KOPT-K1 (cell line): Measurements from ENCODE around the gene ITIH2.
"Not testable (repeated sequence)": the region's sequence is repeated elsewhere in the genome, so short reads cannot be mapped to it uniquely, and the experiment has no call there.

Source experiments
- H3K27ac ChIP-seq: fragments of 200-600 bp; sonication (generic); 2 replicates; pipeline ENCODE4 v1.5.1; 2016; ENCODE audit warnings: antibody characterized with exemption, mild to moderate bottlenecking, low read depth, low read length; ENCODE audit not compliant: poor library complexity, severe bottlenecking
- H3K36me3 ChIP-seq: fragments of 200-600 bp; sonication (generic); 2 replicates; pipeline ENCODE4 v1.5.1; 2017; ENCODE audit warnings: antibody characterized with exemption, mild to moderate bottlenecking, low read length, moderate library complexity; ENCODE audit not compliant: insufficient read depth
- H3K9me3 ChIP-seq: fragments of 200-600 bp; sonication (generic); 2 replicates; pipeline ENCODE4 v1.5.1; 2017; ENCODE audit warnings: antibody characterized with exemption, low read length, mild to moderate bottlenecking; ENCODE audit not compliant: insufficient read depth, poor library complexity, severe bottlenecking

Gene ITIH2

DNA sequence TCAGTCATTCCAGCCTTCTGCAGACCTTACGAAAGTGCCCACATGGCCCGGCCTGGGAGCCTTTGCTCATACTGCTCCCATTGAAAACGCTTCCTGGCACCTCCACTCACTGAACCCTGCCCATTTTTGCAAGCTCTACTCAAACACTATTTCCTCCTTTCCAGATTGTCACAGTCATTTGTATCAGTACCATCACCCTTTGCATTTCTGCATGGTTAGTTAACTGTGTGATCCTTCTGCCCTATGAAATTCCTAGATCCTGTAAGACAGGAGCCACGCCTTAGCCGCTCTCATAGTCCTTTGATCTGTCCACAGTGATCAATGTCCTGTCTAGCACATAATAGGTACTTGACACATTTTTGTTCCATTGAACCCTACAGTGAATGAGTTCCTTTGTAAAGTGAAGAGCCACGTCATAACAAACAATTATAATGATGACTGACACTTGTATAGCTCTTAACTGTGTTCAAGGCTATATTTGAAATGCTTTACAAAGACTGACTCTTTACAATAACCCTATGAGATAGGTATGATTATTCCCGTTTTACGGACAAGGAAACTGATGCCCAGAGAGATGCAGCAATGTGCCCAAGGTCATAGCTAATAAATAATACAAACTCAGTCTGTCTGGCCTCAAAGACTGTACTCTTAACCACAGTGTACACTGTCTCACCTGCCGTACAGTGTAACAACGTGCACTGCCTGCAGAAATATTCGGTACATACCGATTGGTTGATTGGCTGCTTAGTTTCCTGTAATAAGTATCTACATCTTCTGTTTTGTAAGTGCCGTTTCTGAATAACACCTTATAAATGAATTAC, 16.6 kb upstream of the ITIH2 start:
- Histone ChIP-seq H3K27ac (no peak overlapping the region), H3K9me3 (peaks cover 7% of the 10 kb centered on the region), H3K36me3 (no peaks in the 10 kb centered on the region)

DNA sequence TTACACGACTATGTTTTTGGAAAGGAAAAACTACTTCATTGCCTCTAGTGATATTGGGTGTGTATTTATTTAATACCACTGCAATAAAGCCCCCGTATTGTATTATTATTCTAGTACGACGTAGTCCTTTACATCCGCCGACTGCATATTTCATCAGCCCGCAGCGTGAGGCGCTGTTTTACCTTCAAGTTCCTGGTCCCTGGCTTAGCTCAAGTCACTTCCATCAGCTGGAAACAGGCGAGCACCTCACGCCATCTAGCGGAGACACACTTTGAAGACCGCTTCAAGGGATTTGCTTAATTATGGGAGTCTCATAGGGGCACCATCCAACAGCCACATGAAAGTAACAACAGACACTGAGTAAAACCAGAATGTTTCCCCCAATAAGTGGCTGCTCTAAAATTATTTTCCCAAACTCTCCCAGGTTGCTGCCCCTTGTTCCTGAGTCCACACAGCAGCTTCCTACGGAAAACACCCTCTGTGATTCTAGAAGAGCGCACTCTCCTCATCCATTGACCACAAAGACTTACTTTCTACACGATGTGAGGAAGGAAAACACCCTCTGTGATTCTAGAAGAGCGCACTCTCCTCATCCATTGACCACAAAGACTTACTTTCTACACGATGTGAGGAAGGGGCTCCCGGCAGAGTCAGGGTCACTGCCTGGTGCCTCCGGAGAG, 15.7 kb upstream of the ITIH2 start:
- peaks cover 15% of the 10 kb centered on the region for H3K9me3 ChIP-seq
- no peak overlapping the region for H3K27ac ChIP-seq
- no peaks in the 10 kb centered on the region for H3K36me3 ChIP-seq

DNA sequence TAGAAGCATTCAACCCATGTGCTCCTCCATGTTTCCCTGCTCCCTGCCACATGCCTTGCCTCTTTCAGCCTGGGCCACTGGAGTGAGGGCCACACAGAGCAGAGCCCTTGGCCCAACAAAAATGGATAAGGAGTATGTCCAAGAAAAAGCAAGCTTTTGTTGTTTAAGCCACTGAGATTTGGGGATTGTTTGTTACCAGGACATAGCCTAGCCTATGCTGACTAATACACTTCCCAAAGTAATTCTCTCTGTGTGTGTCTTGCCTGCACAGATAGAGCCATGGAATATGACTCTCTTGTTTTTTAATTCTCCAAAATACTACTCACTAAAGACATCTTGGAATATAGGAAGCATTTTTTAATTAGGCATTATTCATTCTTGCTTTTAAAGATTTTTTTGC, 13.5 kb upstream of the ITIH2 start:
- H3K36me3 ChIP-seq = no peaks in the 10 kb centered on the region
- peaks cover 28% of the 10 kb centered on the region for H3K9me3 ChIP-seq
- H3K27ac ChIP-seq = no peak overlapping the region

DNA sequence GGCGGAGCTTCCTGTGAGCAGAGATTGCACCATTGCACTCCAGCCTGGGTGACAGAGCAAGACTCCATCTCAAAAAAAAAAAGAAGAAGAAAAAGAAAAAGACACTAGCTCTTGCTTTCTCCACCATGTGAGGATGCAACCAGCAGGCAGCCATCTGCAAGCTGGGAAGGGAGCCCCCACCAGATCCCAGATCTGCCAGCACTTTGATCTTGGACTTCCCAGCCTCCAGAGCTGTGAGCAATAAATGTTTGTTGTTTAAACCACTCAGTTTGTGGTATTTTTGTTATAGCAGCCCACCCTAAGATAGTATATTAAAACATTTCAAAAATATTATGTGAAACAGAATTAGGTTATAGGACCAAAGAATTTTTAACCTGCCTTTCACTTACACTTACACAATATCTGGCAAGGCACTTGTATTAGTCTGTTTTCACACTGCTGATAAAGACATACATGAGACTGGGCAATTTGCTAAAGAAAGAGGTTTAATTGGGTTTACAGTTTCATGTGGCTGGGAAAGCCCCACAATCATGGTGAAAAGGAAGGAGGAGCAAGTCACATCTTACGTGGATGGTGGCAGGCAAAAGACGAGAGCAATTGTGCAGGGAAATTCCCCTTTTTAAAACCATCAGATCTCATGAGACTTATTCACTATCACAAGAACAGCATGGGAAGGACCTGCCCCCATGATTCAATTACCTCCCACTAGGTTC, 12.1 kb upstream of the ITIH2 start:
- not testable (repeated sequence) for H3K36me3 ChIP-seq, H3K27ac ChIP-seq
- peaks cover 28% of the 10 kb centered on the region for H3K9me3 ChIP-seq

DNA sequence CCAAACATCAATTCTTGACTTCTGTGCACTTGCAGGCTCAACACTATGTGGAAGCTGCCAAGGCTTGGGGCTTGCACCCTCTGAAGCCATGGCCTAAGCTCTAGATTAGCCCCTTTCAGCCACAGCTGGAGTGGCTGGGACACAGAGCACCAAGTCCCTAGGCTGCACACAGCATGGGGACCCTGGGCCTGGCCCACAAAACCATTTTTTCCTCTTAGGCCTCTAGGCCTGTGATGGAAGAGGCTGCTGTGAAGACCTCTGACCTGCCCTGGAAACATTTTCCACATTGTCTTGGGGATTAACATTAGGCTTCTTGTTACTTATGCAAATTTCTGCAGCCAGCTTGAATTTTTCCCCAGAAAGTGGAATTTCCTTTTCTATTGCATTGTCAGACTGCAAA, 10.7 kb upstream of the ITIH2 start:
- not testable (repeated sequence) for H3K27ac ChIP-seq, H3K36me3 ChIP-seq
- H3K9me3 ChIP-seq = peaks cover 28% of the 10 kb centered on the region

DNA sequence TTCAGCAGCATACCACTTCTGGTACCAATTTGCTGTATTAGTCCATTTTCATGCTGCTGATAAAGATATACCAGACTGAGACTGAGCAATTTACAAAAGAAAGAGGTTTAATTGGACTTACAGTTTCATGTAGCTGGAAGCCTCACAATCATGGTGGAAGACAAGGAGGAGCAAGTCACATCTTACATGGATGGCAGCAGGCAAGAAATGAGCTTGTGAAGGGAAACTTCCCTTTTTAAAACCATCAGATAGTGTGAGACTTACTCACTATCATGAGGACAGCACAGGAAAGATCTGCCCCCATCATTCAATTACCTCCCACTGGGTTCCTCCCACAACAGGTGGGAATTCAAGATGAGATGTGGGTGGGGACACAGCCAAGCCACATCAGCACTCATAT, 9.9 kb upstream of the ITIH2 start:
- not testable (repeated sequence) for H3K36me3 ChIP-seq
- H3K9me3 ChIP-seq = peaks cover 28% of the 10 kb centered on the region

DNA sequence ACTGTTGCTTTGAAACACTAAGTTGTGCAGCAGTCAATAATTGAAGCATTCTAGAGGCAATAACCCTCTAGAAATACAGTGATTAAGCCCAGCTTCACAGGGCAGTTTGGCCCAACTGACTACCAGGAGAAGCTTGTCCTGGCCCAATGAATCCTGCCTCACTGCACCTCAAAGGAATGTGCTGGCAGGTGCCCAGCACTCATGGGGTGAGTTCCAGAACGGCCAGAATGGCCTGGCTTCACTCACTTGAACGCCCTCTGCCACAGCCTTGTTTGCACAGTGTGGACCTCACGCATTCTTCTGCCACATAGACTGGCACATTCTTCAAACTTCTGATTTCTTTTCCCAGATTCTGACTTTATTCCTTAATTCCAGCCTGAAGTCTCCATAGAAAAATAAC, 6.6 kb upstream of the ITIH2 start:
- Histone ChIP-seq H3K36me3 (no peaks in the 10 kb centered on the region), H3K27ac (no peak overlapping the region)

More for the DNA sequence above, 9.9 kb upstream of the ITIH2 start:
- H3K27ac ChIP-seq = not testable (repeated sequence)

DNA sequence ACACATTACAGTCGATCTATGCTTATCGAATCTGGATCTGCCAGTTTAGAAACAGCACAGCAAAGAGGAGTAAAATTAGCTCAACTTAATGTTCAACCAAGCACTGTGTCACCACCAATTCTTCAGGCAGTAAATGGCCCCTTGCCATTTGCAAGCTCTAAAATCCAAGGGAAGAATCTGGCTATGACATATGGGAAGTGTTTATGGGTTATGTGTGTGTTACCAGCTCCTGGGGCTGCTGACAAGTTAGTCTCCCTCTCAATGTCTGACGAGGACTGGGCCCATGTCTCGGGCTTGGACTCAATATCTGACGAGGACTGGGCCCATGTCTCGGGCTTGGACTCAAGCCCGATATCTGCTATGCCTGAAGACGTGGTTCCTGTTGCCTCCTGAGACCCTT, 5.7 kb upstream of the ITIH2 start:
- Histone ChIP-seq H3K9me3 (peaks cover 13% of the 10 kb centered on the region), H3K27ac (no peak overlapping the region), H3K36me3 (no peaks in the 10 kb centered on the region)

More for the DNA sequence above, 6.6 kb upstream of the ITIH2 start:
- peaks cover 22% of the 10 kb centered on the region for H3K9me3 ChIP-seq

DNA sequence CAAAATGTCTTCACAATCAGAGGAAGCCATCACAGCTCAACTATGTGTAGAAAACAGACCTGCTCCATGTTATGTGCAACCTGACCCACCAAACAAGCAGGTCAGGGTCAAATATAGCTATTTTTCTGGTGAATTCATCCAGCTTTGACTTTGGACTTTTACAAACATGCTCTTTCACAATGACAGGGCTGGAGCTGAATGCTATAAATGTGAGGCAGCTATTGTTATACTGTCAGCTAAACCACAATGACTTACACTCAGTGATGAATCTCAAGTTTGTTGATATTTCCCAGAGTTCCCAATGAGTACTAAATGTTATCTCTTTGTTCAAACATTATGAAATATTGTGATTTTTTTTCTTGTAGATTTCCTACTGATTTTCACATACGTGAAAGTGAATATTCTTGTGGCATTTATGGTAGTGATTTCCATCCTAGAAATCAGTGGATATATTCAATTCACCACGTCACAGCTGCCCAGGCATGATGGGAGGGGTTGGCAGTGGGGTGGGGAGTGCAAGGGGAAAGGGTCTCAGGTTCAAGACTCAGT, 2.5 kb upstream of the ITIH2 start:
- no peaks in the 10 kb centered on the region for H3K9me3 ChIP-seq
- H3K27ac ChIP-seq = no peak overlapping the region
- no peaks in the 10 kb centered on the region for H3K36me3 ChIP-seq

DNA sequence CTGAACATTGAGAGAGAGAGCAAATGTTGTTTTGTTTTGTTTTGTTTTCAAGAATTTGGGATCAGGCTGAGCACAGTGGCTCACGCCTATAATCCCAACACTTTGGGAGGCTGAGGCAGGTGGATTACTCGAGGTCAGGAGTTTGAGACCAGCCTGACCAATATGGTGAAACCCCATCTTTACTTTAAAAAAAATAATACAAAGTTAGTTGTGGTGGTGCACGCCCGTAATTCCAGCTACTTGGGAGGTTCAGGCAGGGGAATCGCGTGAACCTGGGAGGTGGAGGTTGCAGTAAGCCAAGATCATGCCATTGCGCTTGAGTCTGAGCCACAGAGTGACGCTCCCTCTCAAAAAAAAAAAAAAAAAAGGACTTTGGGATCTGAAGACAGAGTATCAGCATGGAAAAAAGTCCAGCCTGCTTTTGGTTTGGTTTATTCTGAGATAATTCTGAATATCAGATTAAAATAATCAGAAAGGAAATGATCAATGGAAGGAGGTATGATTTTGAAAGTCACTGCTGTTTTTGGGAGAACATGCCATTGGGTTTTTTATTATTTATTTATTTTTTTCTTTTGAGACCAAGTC, 1.9 kb upstream of the ITIH2 start:
- H3K36me3 ChIP-seq = no peaks in the 10 kb centered on the region
- H3K9me3 ChIP-seq = no peaks in the 10 kb centered on the region
- H3K27ac ChIP-seq = no peak overlapping the region

DNA sequence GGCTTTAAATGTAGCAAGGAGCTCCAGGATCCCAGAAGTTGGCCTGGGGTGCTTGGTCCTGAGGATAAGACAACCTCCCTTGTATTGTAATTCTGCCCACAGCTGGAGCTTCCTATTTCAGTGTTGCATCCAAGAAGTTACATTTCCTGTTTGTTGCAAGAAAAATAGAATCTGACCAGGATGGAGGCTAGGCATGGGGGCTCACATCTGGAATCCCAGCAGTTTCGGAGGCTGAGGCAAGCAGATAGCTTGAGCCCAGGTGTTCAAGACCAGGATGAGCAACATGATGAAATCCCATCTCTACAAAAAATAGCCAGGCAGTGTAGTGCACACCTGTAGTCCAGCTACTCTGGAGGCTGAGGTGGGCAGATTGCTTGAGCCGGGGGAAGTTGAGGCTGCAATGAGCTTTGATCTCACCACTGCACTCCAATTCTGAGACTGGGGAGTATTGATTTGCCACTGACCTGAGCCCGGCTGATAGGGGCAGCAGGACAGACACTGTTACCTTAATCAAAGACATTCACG, 766 bp upstream of the ITIH2 start:
- Histone ChIP-seq H3K9me3 (no peaks in the 10 kb centered on the region), H3K27ac (no peak overlapping the region), H3K36me3 (no peaks in the 10 kb centered on the region)

DNA sequence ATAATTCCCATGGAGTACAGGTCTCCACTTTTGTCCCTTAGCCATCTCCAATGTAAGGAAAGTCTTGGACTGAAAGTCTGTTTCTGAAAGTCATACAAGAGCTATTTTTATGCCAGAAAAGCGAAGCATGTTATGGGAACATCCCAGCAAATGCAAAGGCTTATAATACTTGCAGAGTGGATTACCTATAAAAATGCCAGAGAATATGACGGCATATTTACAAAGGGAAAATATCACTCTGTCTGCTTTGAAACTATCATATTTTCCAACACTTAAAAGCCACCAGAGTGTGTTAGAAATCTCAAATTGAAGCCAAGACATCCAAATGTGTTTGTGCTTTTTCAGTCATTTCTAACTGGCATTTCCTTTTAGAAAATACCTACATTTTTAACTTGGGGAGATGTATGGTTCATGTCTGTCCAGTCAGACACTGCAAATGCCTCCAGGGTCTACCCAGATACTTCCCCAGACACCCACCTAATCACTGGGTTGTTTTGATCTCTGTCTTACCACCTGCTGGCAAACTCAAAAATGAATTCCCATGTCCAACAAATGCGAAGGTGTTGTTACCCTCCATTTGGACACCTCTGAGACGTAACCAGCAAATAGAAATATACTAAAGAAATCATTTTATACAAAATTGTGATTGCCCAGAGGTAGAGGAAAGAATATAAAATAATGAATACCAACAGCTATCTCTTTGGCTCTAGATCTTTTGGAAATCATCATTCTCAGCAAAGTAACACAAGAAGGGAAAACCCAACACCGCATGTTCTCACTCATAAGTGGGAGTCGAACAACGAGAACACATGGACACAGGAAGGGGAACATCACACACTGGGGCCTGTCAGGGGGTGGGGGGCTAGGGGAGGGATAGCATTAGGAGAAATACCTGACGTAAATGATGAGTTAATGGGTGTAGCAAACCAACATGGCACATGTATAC, 1.2 kb downstream of the ITIH2 start:
- no peaks in the 10 kb centered on the region for H3K9me3 ChIP-seq
- no peak overlapping the region for H3K27ac ChIP-seq
- no peaks in the 10 kb centered on the region for H3K36me3 ChIP-seq

DNA sequence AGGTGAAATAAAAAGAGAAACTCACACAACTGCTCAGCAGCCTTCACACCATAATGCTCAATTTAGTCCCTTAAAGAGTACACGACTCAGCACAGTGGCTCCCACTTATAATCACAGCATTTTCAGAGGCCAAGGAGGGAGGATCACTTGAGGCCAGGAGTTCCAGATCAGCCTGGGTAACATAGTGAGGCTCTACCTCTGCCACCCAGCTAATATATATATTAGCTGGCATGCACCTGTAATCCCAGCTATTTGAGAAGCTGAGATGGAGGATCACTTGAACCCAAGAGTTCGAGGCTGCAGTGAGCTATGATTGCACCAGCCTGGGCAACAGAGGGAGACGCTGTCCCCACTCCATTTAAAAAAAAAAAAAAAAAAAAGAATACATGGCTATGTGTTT, 2.2 kb downstream of the ITIH2 start:
- no peaks in the 10 kb centered on the region for H3K9me3 ChIP-seq
- H3K27ac ChIP-seq = no peak overlapping the region
- H3K36me3 ChIP-seq = no peaks in the 10 kb centered on the region

DNA sequence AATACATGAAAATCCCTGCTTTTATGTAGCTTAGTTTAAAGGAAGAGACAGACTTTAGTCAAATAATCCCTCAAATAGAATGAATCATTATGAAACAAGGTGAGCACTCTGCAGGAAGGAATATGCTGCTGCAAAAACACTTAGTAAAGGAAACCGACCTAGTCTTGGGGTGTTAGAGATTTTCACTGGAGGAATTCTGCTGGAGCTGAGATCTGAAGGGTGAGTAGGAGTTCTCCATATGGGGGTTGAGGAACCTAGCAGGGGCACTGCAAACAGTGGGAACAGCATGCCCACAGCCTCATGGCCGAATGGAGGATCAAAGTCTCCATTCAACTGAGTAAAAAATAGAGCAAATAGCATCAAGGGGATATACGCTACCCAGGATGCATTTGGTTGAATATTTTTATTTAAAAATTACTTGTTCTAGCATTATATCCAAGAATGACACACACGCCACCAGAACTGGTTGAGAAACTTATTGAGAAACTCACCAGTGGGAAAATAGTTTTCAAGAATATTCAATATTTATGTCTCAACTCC, 3.5 kb downstream of the ITIH2 start:
- Histone ChIP-seq H3K36me3 (no peaks in the 10 kb centered on the region), H3K9me3 (no peaks in the 10 kb centered on the region), H3K27ac (no peak overlapping the region)
